GM12878 (cell line): ENCODE measurements around the gene NRSN2. TPM values are rescaled to one million over a fixed set of nuclear protein-coding genes. Genes with fewer than 3 reads are reported as not detected.
A peak's percentile ranks its signal among the peaks of the same experiment; 100 is the strongest.

Source experiments
- ATAC-seq: fragments of 200-7000 bp; cut with Tn5 transposase; 3 replicates; pipeline ENCODE4 v1.9.1; 2020; ENCODE audit warnings: mild to moderate bottlenecking, moderate library complexity
- BruUV-seq: library from RNA; stranded (reverse); fragments of 400-500 nt; replicated peaks from 2 replicates; lab custom pipeline; 2021; lab: Mats Ljungman, UMichigan
- CTCF ChIA-PET: fragments of 300-600 bp; sonication (Branson Sonifier 250); formaldehyde crosslinking; extraction: SDS; loops from one replicate; lab custom pipeline; 2021; ENCODE audit warnings: inconsistent platforms; lab: Yijun Ruan, JAX
- POLR2A ChIA-PET: fragments of 350-600 bp; formaldehyde crosslinking; extraction: SDS; loops from one replicate; lab custom pipeline; 2021; ENCODE audit warnings: inconsistent platforms; lab: Charles Lee
- RAD21 ChIA-PET: fragments of 300-600 bp; sonication (Branson Sonifier 250); formaldehyde crosslinking; loops from one replicate; lab custom pipeline; 2023; ENCODE audit warnings: antibody characterized with exemption; ENCODE audit not compliant: unreplicated experiment; lab: Charles Lee
- SMC1A ChIA-PET: fragments of 300-600 bp; sonication (Branson Sonifier 250); formaldehyde crosslinking; loops from one replicate; lab custom pipeline; 2023; ENCODE audit not compliant: unreplicated experiment, uncharacterized antibody; lab: Charles Lee
- DNase-seq: peaks from one replicate; pipeline ENCODE4 v3.0.0-alpha.2; 2011; ENCODE audit warnings: low read depth, low spot score
- FAIRE-seq: peaks from 3 replicates; lab custom pipeline; 2011; peaks lifted over from hg19 to GRCh38; lab: Jason Lieb, UNC
- H2AFZ ChIP-seq: 2 replicates; pipeline ENCODE4 v1.6.0; 2011; ENCODE audit warnings: low read depth, low read length, control low read depth; ENCODE audit not compliant: control insufficient read depth
- H3K27ac ChIP-seq: 2 replicates; pipeline ENCODE4 v1.5.1; 2011; ENCODE audit warnings: control low read depth; ENCODE audit not compliant: control insufficient read depth, insufficient read depth
- H3K27me3 ChIP-seq, 2 experiments: replicated peaks in 1 of 2; 2 replicates each; pipeline versions ENCODE4 v1.6.0 to v1.6.1; 2011; ENCODE audit warnings: low read length in 1 of 2; ENCODE audit not compliant: control insufficient read depth in 2 of 2, insufficient read depth in 2 of 2
- H3K36me3 ChIP-seq, 2 experiments: 2 replicates each; pipeline ENCODE4 v1.5.1; 2011; ENCODE audit warnings: low read length in 1 of 2; ENCODE audit not compliant: control insufficient read depth in 2 of 2, insufficient read depth in 2 of 2
- H3K4me1 ChIP-seq: 2 replicates; pipeline ENCODE4 v1.6.1; 2011; ENCODE audit warnings: mild to moderate bottlenecking, low read length, moderate library complexity, mixed read lengths; ENCODE audit not compliant: control insufficient read depth, insufficient read depth
- H3K4me2 ChIP-seq: 2 replicates; pipeline ENCODE4 v1.6.0; 2011; ENCODE audit warnings: control low read depth; ENCODE audit not compliant: control insufficient read depth, insufficient read depth
- H3K4me3 ChIP-seq: fragments of 200-600 bp; sonication (generic); 2 replicates; pipeline ENCODE4 v1.5.1; 2016
- H3K79me2 ChIP-seq: 2 replicates; pipeline ENCODE4 v1.6.0; 2011; ENCODE audit warnings: low read length; ENCODE audit not compliant: control insufficient read depth, insufficient read depth
- H3K9ac ChIP-seq: 2 replicates; pipeline ENCODE4 v1.8.0; 2011; ENCODE audit warnings: low read length, control low read depth, mixed read lengths; ENCODE audit not compliant: control insufficient read depth, insufficient read depth
- H3K9me3 ChIP-seq: replicated peaks from 3 replicates; pipeline ENCODE4 v1.5.1; 2011; ENCODE audit warnings: mild to moderate bottlenecking, low read length; ENCODE audit not compliant: control insufficient read depth, insufficient read depth
- H4K20me1 ChIP-seq: 2 replicates; pipeline ENCODE4 v1.6.0; 2011; ENCODE audit not compliant: control insufficient read depth, insufficient read depth
- ATF7 ChIP-seq: fragments of 450-650 bp; IDR thresholded peaks from 2 replicates; pipeline ENCODE4 v1.6.1; 2016; ENCODE audit warnings: low read depth, mild to moderate bottlenecking
- BACH1 ChIP-seq: fragments of 450-650 bp; IDR thresholded peaks from 2 replicates; pipeline ENCODE4 v1.6.1; 2017; ENCODE audit warnings: mild to moderate bottlenecking, borderline replicate concordance
- CBX5 ChIP-seq: sonication (generic); IDR thresholded peaks from 2 replicates; pipeline ENCODE4 v1.6.1; 2016; ENCODE audit warnings: low read depth, moderate library complexity, mild to moderate bottlenecking, inconsistent platforms
- FOXM1 ChIP-seq: IDR thresholded peaks from 2 replicates; pipeline ENCODE4 v1.6.1; 2012; ENCODE audit warnings: low read depth, mild to moderate bottlenecking, inconsistent platforms, low read length, moderate library complexity
- HDAC2 ChIP-seq: fragments of 200-600 bp; sonication (generic); IDR thresholded peaks from 2 replicates; pipeline ENCODE4 v1.6.1; 2017
- NFIC ChIP-seq: IDR thresholded peaks from 2 replicates; pipeline ENCODE4 v1.6.1; 2012; ENCODE audit warnings: low read depth, mild to moderate bottlenecking, inconsistent platforms, low read length, moderate library complexity
- NFYB ChIP-seq: IDR thresholded peaks from 2 replicates; pipeline ENCODE4 v1.6.1; 2011; ENCODE audit warnings: low read depth, mild to moderate bottlenecking, low read length, improper control_type of control experiment, moderate library complexity; ENCODE audit not compliant: insufficient read depth
- SMC3 ChIP-seq: IDR thresholded peaks from 2 replicates; pipeline ENCODE4 v1.6.1; 2011; ENCODE audit warnings: low read length, improper control_type of control experiment, borderline replicate concordance
- WGBS: methylation state at CpG from one replicate; pipeline ENCODE4 v1.1.6; 2016; ENCODE audit warnings: low lambda C conversion rate; ENCODE audit not compliant: insufficient replicate concordance, insufficient coverage; ENCODE audit errors: missing lambda C conversion rate; 5-methylcytosine and 5-hydroxymethylcytosine counted together
- in situ Hi-C: fragments of 300-500 bp; cut with MboI; formaldehyde crosslinking; loops from 9 replicates; pipeline ENCODE4 v1.14.3; 2018; ENCODE audit warnings: mixed read lengths
- intact Hi-C: fragments of 100-400 bp; cut with micrococcal nuclease; formaldehyde crosslinking; loops from one replicate; pipeline ENCODE4 v1.14.2; 2022; ENCODE audit not compliant: unreplicated experiment
- polyA plus RNA-seq, 11 experiments: library from polyadenylated mRNA; depleted of rRNA in 4 of 11; unstranded in 6 of 11; stranded (reverse) in 5 of 11; fragments of >200 nt; fragmentation: Nextera tagmentation in 4 of 11; fragmentation: Illumina TruSeq in 1 of 11; extraction: Ambion mirVana in 4 of 11; extraction: Trizol in 1 of 11; gene quantifications; 1 replicate in 1 of 11; 2 replicates in 10 of 11; pipeline versions ENCODE4 v1.2.1 to v1.2.3, GENCODE V29; 2011 to 2016; ENCODE audit warnings: inconsistent platforms in 2 of 11, missing spikeins in 2 of 11, low read depth in 1 of 11
- total RNA-seq, 4 experiments: library from RNA; depleted of rRNA in 3 of 4; stranded (reverse); fragments of >200 nt in 3 of 4; fragmentation: Illumina TruSeq in 1 of 4; extraction: Trizol in 1 of 4; gene quantifications; 2 replicates each; pipeline versions ENCODE4 v1.2.1 to v1.2.3, GENCODE V29; 2013 to 2021
- TF ChIP-seq, protein P1 (sequence below): IDR thresholded peaks from 2 replicates; pipeline ENCODE4 v1.6.1; 2012; ENCODE audit warnings: low read depth, low read length, improper control_type of control experiment
- TF ChIP-seq, protein P2 (sequence below): IDR thresholded peaks from 2 replicates; pipeline ENCODE4 v1.6.1; 2011; ENCODE audit warnings: borderline replicate concordance, low read depth, mild to moderate bottlenecking, moderate library complexity, mixed read lengths, low read length; ENCODE audit not compliant: insufficient read depth; ENCODE audit errors: extremely low read length
- TF ChIP-seq, protein P3 (sequence below), 3 experiments: IDR thresholded peaks in 2 of 3; conservative IDR thresholded peaks in 1 of 3; 2 replicates each; pipeline ENCODE4 v1.5.1; 2011; ENCODE audit warnings: low read depth in 3 of 3, low read length in 3 of 3, mild to moderate bottlenecking in 3 of 3, control low read depth in 2 of 3, moderate library complexity in 2 of 3, inconsistent platforms in 1 of 3, mixed read lengths in 1 of 3; ENCODE audit not compliant: control insufficient read depth in 2 of 3, insufficient read depth in 1 of 3; ENCODE audit errors: extremely low read depth in 1 of 3

NRSN2 gene
- total and polyA plus RNA-seq, 10 of the 15 experiments (the other 5 are each of a cell fraction or from before 2014, with no cell fraction given), result 6.2 to 32.4 (median 13.0) TPM

DNA sequence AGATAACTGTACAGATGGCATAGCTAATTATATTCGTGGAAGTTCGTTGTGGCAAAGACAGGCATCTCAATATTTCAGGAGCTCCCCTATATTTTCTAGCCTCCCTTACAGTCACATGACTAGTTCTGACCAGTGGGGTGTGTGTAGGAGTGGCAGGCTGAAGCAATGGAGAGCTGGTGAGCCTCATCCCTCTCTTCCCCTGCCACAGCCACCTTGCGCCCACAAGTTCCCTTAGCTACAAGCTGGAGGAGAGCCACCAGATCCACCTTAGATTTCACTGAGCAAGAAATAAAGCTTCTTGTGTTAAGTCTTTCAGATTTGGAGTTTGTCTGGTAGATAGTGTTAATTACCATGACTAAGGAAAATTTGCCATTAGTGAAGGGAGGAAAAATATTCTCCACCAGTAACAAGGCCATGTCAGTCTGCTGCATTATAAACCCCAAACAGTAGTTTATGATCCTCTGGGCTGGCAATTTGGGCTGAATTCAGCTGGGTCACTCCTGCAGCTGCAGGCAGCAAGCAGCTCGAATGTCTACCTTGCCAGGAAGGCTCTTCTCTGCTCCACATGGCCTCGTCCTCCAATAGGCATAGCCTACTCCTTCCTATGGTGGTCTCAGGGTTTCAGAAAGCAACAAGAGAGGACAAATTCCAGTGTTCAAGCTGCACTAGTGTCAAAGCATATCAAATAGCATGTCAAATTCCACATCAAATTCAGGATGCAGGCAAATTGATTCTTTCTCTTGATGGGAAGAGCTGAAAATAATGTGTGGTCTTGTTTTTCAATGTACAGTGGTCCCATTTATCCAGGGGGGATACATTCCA is 53.8 kb downstream of the NRSN2 start:
- Histone ChIP-seq H3K9ac (no peak overlapping the region), H3K4me2 (no peak overlapping the region), H3K27ac (no peak overlapping the region), H3K36me3 (peaks cover 8 to 13% of the 10 kb centered on the region in 2 experiments)
- FAIRE-seq, result no peak
- in situ Hi-C loops, result no loop called here
- TF ChIP-seq CBX5 (no peak), SMC3 (no peak), BACH1 (no peak), NFIC (no peak), HDAC2 (no peak), FOXM1 (no peak), NFYB (0 out of 2 replicates have a peak, but pooled peaks have one; percentile 27), ATF7 (no peak)
- TF ChIP-seq, protein P1, sequence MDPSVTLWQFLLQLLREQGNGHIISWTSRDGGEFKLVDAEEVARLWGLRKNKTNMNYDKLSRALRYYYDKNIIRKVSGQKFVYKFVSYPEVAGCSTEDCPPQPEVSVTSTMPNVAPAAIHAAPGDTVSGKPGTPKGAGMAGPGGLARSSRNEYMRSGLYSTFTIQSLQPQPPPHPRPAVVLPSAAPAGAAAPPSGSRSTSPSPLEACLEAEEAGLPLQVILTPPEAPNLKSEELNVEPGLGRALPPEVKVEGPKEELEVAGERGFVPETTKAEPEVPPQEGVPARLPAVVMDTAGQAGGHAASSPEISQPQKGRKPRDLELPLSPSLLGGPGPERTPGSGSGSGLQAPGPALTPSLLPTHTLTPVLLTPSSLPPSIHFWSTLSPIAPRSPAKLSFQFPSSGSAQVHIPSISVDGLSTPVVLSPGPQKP, result no peak
- TF ChIP-seq, protein P2, sequence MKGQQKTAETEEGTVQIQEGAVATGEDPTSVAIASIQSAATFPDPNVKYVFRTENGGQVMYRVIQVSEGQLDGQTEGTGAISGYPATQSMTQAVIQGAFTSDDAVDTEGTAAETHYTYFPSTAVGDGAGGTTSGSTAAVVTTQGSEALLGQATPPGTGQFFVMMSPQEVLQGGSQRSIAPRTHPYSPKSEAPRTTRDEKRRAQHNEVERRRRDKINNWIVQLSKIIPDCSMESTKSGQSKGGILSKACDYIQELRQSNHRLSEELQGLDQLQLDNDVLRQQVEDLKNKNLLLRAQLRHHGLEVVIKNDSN, result peak; percentile 4
- TF ChIP-seq, protein P3, sequence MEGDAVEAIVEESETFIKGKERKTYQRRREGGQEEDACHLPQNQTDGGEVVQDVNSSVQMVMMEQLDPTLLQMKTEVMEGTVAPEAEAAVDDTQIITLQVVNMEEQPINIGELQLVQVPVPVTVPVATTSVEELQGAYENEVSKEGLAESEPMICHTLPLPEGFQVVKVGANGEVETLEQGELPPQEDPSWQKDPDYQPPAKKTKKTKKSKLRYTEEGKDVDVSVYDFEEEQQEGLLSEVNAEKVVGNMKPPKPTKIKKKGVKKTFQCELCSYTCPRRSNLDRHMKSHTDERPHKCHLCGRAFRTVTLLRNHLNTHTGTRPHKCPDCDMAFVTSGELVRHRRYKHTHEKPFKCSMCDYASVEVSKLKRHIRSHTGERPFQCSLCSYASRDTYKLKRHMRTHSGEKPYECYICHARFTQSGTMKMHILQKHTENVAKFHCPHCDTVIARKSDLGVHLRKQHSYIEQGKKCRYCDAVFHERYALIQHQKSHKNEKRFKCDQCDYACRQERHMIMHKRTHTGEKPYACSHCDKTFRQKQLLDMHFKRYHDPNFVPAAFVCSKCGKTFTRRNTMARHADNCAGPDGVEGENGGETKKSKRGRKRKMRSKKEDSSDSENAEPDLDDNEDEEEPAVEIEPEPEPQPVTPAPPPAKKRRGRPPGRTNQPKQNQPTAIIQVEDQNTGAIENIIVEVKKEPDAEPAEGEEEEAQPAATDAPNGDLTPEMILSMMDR (IDR thresholded peaks at IDR 0.05 in 2 of 3, conservative IDR thresholded peaks at IDR 0.05 in 1 of 3; ENCODE audit: control insufficient read depth in 2 of 3, extremely low read depth in 1 of 3, insufficient read depth in 1 of 3, low read depth in 3 of 3, low read length in 3 of 3), result no peak
- TF ChIP-seq, all 136 proteins: peak for 2
- ChIA-PET SMC1A (interaction anchor here (1.0 to 1.3 kb wide), 3 partner anchors 12 to 72 kb away, joined by 3 read pairs; partner anchors contain the start of gene TRIB3), CTCF (interaction anchor here (1.3 to 1.4 kb wide), 2 partner anchors 31 to 46 kb away, joined by 3 to 4 read pairs; no protein-coding TSS in a partner anchor), RAD21 (no interaction called here), POLR2A (no interaction called here)
- Histone ChIP-seq H3K9me3 (no peaks in the 10 kb centered on the region; the same call in 1 of the 3 replicates), H2AFZ (peak overlapping the region; percentile 19; the same call in 1 of the 2 replicates), H3K4me1 (no peaks in the 10 kb centered on the region), H3K27me3 (no peaks in the 10 kb centered on the region), H3K4me3 (no peak overlapping the region), H4K20me1 (no peaks in the 10 kb centered on the region), H3K79me2 (no peaks in the 10 kb centered on the region)
- DNase-seq, result no peak
- intact Hi-C loops, result no loop called here
- no TSS peak for BruUV-seq
- whole genome bisulfite sequencing, result 45% methylated on average over 5 of the region's 5 CpGs
- ATAC-seq, result peak; percentile 73
